M059J (cell line): Measurements from ENCODE around the gene EEF1AKMT4. TPM values are rescaled to one million over a fixed set of nuclear protein-coding genes. Genes with fewer than 3 reads are reported as not detected.

Source experiments
- DNase-seq: peaks from one replicate; pipeline ENCODE4 v3.0.0-alpha.2; 2012; ENCODE audit warnings: low read depth
- total RNA-seq: library from RNA; depleted of rRNA; stranded (reverse); fragments of >200 nt; shearing (Covaris generic); gene quantifications from 2 replicates; pipeline ENCODE4 v1.2.3, GENCODE V29; 2014

The EEF1AKMT4 gene
- total RNA-seq, 1 experiment from 2014 or later = 9.7 TPM

DNA sequence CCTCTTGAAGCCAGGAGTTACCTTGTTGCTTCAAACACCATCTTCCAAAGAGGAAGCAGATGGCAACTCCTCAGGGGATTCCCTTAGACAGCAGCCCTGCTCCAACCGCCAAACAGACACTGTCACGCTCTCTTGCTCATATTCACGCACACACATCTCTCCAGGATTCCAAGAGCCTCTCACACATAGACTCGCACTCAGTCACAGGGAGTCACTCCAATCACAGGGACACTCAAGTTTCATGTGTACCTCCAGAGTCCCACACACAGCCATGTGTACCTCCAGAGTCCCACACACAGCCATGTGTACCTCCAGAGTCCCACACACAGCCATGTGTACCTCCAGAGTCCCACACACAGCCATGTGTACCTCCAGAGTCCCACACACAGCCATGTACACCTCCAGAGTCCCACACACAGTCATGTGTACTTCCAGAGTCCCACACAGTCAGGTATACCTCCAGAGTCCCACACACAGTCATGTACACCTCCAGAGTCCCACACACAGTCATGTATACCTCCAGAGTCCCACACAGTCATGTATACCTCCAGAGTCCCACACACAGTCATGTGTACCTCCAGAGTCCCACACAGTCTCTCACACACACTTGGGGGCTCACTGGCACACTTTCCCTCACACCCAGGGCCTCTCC lies 14.0 kb upstream of the EEF1AKMT4 start:
- DNase-seq = no peak

DNA sequence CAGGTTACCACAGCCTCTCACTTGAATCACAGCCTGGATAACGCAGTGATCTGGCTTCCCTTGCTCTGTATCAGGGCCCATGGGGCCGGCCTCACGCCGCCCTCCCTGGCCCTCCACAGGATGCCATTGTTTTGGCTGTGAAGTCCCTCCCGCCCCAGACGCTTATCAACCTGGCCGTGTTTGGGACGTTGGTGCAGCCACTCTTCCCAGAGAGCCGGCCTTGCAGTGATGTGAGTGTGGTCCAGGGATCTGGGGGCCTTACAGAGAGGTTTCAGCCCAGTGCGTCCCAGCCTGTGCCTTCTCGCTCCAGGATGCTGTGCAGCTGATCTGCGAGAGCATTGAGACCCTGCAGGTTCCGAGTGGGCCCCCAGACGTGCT lies 13.4 kb upstream of the EEF1AKMT4 start:
- DNase-seq = no peak

DNA sequence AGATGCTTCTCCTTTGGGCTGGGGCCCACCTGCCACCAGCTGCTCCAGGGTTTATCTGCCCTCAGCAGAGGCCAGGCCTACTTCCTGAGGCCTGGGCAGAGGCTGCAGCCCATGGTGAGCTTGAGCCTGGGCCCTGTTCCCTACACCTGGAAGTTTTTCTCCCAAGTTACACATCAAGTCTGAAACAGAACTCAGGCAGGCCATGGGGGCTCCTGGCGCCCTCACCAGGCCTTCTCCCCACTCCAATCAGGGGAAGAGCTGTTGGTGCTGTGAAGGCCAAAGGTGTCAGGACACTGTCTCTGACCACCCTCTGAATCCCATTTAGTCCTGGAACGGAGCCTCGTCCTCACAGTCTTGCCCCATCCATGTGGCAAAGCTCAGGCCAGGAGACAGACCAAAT lies 12.8 kb upstream of the EEF1AKMT4 start:
- no peak for DNase-seq

DNA sequence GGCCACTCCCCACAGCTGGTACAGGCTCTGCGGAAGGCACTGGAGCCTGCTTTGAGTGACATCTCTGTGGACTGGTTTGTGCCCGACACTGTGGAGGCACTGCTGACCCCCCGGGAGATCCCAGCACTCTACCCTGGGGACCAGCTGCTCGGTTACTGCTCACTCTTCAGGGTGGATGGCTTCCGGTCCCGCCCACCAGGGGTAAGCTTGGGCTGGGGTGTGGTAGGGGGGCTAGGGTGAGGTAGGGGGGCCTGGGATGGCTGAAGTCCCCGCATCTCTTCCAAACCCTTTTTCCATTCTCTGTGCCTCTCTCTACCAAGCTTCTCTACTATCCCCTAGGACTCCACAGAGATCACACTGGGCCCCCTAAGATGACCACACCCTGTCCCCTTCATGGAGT lies 12.3 kb upstream of the EEF1AKMT4 start:
- DNase-seq = no peak

DNA sequence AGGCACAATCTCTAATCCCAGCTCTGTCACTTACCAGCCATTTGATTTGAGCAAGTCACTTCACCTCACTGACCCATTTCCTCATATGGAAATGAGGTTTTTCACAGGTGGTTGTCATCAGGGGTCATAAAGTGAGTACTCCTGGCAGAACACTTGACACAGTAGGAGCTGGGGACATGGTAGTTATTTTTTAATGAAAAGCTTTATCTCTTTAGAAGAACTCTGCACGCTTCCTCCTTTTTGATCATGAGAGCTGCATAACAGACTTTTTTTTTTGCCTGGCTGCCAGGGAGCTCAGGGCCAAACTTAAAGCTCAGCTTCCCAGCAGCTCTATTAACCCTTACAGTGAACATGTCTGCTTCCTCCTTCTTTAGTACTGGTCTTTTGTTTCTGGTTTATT lies 11.7 kb upstream of the EEF1AKMT4 start:
- no peak for DNase-seq

DNA sequence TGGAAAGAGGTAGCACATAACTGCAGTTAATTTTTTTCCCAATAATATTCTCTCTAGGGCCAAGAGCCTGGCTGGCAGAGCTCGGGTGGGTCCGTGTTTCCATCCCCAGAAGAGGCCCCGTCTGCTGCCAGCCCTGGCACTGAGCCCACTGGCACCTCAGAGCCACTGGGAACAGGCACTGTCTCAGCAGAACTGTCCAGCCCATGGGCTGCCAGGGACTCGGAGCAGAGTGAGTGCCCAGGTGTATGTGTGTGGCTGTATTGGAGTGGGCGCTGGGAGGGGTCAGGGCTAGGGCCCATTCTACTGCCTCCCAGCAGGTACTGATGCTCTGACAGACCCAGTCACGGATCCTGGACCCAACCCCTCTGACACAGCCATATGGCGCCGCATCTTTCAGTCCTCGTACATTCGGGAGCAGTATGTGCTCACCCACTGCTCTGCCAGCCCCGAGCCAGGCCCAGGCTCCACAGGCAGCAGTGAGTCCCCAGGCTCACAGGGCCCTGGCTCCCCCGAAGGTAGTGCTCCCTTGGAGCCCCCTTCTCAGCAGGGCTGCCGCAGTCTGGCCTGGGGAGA lies 11.1 kb upstream of the EEF1AKMT4 start:
- no peak for DNase-seq

DNA sequence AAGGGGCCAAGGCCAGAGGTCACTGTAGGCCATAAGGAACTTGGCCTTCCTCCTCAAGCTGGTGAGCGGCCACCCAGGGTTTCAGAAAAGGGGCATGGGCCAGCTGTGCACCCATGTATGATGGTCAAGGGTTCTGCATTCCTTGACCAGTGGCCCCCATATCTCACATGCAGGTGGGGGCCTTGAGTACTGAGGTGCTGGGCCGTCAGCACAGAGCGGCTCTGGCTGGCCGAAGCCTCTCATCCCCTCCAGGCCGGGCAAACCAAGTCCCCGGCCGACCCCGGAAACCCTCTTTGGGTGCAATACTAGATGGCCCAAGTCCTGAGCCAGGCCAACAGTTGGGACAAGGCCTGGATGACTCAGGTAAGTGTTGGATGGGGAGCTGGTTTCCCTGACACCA lies 10.3 kb upstream of the EEF1AKMT4 start:
- no peak for DNase-seq

DNA sequence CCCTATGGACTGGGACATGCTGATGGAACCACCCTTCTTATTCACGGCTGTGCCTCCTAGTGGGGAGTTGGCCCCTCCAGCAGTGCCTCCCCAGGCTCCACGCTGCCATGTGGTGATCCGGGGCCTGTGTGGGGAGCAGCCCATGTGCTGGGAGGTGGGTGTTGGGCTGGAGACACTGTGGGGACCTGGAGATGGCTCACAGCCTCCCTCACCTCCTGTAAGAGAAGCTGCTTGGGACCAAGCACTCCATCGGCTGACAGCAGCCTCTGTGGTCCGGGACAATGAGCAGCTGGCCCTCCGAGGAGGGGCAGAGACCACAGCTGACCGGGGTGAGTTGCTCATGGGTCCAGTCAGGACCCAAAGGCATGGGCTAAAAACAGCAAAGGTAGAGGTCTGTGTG lies 9.8 kb upstream of the EEF1AKMT4 start:
- no peak for DNase-seq

DNA sequence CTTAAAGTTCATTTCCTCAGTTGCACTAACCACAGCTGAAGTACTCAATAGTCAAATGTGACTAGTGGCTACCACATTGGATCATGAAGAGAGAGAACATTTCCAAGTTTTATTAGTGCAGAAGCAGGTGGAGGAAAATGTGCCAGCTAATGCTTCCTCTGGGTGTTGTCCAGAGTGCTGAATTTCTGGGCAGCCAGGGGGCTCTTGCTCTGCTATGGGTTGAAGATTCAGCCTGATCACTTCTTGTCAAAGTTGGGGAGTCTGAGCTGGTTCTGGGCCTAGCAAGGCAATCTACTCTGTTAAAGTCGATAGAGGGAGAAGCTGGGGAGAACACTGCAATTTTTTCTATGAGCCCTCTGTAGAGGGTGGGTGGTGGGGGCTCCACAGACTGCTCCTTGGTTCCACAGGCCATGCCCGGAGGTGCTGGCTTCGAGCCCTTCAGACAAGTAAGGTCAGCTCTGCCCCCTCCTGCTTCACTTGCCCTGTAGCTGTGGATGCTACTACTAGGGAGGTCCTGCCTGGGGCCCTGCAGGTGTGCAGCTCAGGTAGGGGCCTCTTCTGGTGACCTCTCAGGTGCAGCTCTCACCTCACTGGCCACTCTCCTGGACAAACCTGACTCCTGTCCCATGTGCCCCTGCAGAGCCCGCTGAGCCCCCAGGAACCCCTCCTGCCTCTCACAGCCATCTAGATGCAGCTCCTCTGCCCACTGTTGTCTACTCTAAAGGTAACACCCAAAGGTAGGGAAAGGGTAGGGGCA lies 8.9 kb upstream of the EEF1AKMT4 start:
- peak; percentile 62 for DNase-seq

DNA sequence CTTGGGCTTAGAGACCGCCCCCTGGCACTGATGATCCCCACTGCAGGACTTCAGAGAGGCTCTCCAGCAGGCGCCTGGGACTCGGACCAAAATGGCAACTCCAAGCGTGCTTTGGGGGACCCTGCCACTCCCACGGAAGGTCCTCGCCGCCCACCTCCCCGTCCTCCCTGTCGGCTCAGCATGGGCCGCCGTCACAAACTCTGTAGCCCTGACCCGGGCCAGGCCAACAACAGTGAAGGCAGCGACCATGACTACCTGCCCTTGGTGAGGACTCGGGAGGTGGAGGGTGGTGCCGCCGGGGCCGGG lies 8.4 kb upstream of the EEF1AKMT4 start:
- no peak for DNase-seq

DNA sequence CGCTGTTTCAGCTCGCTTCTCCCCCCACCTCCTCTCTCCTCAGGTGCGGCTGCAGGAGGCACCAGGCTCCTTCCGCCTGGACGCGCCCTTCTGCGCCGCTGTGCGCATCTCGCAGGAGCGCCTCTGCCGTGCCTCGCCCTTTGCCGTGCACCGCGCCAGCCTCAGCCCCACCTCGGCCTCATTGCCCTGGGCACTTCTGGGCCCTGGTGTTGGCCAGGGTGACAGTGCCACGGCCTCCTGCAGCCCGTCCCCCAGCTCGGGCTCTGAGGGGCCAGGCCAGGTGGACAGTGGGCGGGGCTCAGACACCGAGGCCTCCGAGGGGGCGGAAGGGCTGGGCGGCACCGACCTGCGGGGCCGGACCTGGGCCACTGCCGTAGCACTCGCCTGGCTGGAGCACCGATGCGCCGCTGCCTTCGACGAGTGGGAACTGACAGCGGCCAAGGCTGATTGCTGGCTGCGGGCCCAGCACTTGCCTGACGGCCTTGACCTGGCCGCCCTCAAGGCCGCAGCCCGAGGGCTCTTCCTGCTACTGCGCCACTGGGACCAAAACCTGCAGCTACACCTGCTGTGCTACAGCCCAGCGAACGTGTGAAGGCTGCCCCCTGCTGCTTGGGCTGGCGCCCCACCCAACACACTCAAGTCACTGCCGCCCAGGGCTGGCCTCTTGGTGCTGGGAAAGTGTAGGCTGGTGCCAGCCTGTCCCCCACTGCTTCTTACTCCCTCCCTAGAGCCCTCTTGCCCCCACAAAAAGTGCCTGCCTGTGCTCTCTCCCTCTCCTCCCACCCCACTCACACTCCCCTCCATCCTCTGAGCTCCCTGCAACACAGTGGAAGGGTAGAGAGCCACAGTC lies 7.8 kb upstream of the EEF1AKMT4 start:
- no peak for DNase-seq

DNA sequence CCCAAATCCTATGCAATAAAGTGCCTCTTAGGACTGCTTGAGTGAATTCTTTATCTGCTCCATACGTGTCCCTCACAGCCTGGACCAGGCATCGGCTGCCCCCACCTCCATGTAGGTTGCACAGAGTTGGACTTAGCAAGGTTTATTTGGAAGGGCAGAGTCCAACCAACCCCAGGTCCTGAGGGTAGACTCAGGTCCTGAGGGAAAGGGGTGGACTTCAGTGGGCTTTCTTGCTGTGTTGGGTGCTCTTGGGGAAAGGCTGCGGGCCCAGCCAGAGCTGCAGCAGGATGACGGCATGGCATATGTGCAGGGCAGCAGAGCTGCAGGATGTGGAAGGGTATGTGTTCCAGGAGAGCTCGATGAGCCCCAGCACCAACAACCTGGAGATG lies 7.2 kb upstream of the EEF1AKMT4 start:
- no peak for DNase-seq

DNA sequence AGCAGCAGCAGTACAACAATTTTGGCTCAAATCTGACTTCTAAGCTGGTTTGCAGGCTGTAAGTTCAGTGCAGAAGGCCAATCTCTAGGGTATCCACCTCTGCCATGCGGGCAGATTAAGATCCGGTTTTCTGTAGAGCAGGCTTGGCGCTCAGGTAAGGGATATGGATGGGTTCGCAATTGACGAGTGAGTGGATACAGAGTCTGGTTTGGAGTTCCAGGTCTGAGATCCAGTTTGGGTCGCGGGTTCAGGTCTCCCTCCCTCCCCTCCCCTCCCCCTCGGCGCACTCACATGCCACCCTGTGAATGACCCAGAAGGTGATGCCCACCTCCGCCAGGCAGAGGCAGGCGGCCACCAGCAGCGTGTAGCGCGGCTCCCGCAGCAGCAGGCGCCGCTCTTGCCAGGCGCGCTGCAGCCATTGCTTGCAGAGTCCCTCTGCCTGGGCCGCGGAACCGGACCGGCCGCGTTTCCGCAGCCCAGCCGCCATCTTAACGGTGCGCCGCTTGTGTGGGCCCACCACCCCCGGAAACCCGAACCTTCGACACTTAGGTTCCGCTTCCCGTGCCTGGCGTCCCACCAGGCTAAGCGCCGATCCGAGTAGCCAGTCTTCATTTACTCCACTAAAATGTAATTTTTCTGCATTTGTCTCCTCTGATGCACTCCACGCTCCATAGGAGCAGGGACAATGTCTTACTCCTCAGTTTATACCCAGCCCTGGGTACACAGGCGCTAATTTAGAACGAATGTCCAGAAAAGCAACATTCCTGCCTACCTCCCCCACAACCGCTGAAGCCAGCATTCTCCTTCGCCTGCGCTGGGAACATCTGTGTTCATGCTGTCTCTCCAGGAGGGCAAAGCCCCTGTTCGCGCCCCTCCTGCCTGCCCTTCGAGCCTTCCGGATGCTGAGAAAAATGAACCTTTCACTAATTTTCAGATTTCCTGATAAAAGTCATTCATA lies 739 bp upstream of the EEF1AKMT4 start, which contains the start of gene ALG3:
Gene ALG3 (minus strand): TSS at position 509 of the 958 bp plus-strand sequence. CDS start 22 bp downstream, at position 487.
- DNase-seq = peak; percentile 83

DNA sequence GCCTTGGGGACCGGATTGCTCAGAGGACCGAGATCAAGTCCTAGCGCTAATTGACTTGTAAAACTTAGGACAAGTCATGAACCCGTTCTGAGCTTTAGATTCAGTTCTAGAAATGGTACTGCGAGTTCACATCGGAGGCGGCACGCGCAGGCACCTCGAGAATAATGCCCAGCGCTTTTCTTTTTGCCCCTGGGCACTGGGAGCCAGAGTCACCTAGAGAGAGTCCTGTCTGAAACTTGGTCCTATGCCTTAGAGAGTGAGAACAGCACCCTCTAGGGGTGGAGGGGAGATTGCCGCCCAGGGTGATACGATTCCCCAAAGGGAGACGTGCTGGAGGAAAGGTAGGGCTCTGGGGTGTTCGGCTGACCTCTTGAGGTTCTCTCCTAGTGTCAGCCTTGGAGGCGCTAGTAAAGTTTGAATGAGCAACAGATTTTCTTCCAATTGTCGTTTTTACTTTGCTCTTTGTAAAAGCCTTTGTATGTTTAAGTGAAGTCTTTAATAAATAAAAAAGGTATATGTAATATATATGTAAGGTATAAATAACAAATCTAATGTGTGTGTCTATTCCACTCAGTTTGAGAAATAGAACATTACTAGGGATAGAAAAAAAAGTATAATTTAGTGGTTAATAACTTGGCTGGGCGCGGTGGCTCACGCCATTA lies 826 bp downstream of the EEF1AKMT4 start:
- DNase-seq = peak; percentile 94

DNA sequence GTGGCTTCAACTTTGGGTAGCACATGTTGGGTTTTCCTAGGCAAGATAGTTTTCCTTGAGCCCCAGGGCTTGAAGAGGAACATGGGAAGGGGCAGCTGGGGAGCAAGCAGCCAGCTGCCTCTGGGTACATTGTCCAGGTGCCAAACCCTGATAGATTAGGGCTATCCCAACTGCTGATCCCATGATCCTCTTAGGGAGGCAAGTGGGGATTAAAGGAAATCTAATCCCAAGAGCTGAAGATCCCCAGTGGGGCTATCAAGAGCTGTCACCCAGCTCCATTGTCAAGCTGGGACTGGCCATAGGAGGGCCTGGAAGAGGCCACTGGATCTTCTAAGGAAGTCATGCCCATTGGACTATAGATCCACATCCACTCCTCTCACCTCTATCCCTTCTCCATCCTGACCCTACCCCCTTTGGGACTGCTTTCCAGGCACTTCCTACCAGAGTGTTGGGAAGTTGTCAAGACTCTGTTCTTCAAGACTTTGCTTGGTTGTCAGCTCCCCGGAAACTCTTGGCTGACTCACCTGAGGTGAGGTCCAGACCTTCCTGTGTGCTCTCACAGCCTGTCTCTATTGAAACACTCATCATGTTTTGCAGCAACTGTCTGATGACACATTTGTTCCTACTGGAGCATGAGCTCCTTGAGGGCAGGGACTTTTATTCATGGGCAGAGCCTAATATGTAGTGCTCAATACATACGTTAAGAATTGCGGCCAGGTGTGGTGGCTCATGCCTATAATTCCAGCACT lies 6.0 kb downstream of the EEF1AKMT4 start:
- peak; percentile 46 for DNase-seq

DNA sequence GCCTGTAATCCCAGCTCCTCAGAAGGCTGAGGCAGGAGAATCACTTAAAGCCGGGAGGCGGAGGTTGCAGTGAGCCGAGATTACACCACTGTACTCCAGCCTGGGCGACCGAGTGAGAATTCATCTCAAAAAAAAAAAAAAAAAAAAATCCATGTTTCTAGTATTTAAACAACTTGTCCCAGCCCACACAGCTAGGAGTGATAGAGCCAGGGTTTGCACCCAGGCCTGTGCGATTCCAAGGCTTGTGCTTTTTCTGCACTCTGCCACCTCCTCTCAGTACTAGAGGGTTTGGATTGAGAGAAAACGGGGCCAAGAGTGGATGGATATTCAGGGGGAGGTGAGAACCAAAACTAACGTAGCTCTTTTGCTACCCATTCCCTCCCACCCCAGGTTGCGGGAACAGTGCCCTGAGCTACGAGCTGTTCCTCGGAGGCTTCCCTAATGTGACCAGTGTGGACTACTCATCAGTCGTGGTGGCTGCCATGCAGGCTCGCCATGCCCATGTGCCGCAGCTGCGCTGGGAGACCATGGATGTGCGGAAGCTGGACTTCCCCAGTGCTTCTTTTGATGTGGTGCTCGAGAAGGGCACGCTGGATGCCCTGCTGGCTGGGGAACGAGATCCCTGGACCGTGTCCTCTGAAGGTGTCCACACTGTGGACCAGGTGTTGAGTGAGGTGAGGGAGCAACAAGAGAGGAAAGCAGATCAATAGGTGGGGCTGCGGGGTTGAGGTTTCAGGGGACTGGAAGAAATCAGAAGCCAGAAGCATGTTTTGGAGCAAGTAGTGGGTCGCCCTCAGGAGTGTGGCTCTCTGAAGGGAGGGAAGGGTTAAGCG lies 7.8 kb downstream of the EEF1AKMT4 start:
- DNase-seq = no peak

DNA sequence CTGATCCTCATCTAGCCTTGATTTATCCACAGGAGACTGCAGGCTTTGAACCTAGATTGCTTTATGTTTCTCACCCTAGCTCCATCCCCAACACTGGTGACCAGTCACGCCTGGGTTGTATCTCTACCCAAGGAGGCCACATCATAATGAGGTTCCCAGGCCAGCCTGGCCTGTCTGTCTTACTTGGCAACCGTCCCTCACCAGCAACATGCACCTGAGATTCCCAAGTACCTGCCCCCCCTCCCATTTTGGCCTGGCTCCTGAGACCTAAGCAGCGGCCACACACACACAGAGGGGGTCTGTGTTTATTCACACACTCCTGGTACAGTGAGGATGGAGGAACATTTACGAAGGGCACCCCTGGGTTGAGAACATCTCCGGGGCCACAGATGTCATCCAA lies 9.5 kb downstream of the EEF1AKMT4 start:
- DNase-seq = no peak

DNA sequence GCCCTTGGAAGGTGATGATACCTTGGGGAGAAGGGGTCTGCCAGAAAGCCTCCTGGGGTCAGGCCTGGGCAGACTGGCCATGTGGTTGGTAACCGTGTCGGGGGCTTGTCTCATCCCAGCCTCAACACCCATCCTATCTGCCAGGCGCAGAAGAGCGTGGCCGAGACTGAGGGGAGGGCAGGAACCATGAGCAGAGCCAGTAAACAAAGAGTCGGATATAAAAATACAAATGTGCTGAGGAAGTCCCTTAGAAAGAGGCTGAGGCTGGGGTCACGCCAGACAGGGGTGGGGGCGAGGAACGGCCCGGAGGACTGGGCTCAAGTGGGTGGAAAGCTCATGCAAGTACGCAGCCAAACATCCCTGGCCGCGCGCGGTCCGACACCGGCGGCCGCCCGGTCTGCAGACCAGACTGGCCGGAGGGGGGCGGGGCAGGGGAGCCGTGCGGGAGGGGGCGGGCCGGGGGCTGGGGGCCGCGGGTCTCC lies 10.0 kb downstream of the EEF1AKMT4 start:
- DNase-seq = no peak
